HepG2 (cell line): ENCODE measurements around the gene EVA1A. TPM values are rescaled to one million over a fixed set of nuclear protein-coding genes. Genes with fewer than 3 reads are reported as not detected.
A peak's percentile ranks its signal among the peaks of the same experiment; 100 is the strongest.

Experiments
- ATAC-seq: fragments of 200-7000 bp; cut with Tn5 transposase; 3 replicates; pipeline ENCODE4 v1.9.1; 2020; ENCODE audit warnings: mild to moderate bottlenecking, moderate library complexity
- BruUV-seq: library from RNA; stranded (reverse); fragments of 400-500 nt; replicated peaks from 2 replicates; lab custom pipeline; 2021; lab: Mats Ljungman, UMichigan
- CTCF ChIA-PET: fragments of 300-600 bp; formaldehyde crosslinking; extraction: SDS; loops from one replicate; lab custom pipeline; 2021; ENCODE audit warnings: low total read pairs, inconsistent platforms, low intra/inter-chr PET ratio; lab: Yijun Ruan, JAX
- POLR2A ChIA-PET: fragments of 350-600 bp; sonication (Branson Sonifier 250); formaldehyde crosslinking; loops from one replicate; lab custom pipeline; 2020; ENCODE audit warnings: antibody characterized with exemption, inconsistent platforms; lab: Yijun Ruan, JAX
- DNase-seq: peaks from one replicate; pipeline ENCODE4 v3.0.0-alpha.2; 2015; ENCODE audit warnings: low spot score
- FAIRE-seq: peaks from 3 replicates; lab custom pipeline; 2011; peaks lifted over from hg19 to GRCh38; lab: Jason Lieb, UNC
- H2AFZ ChIP-seq: one replicate; pipeline ENCODE4 v1.6.1; 2011; ENCODE audit warnings: low read length, inconsistent platforms
- H3K27ac ChIP-seq: fragments of 300-600 bp; 3 replicates; pipeline ENCODE4 v1.8.0; 2011; ENCODE audit warnings: mixed run types, mild to moderate bottlenecking, mixed read lengths, low read length, inconsistent platforms; ENCODE audit not compliant: insufficient read depth; ENCODE audit errors: extremely low read length
- H3K27me3 ChIP-seq, 2 experiments: fragments of 200-600 bp in 1 of 2; 2 replicates in 1 of 2; 3 replicates in 1 of 2; pipeline versions ENCODE4 v1.6.0 to v1.8.0; 2011; ENCODE audit warnings: low read length in 2 of 2, mild to moderate bottlenecking in 2 of 2, moderate library complexity in 2 of 2, inconsistent platforms in 1 of 2; ENCODE audit not compliant: insufficient read depth in 2 of 2, control insufficient read depth in 1 of 2
- H3K36me3 ChIP-seq, 2 experiments: fragments of 200-600 bp in 1 of 2; replicated peaks in 1 of 2; 2 replicates in 1 of 2; 3 replicates in 1 of 2; pipeline versions ENCODE4 v1.5.1 to v1.8.0; 2011; ENCODE audit warnings: low read length in 2 of 2, inconsistent platforms in 1 of 2; ENCODE audit not compliant: insufficient read depth in 2 of 2, control insufficient read depth in 1 of 2
- H3K4me1 ChIP-seq: 2 replicates; pipeline ENCODE4 v1.5.1; 2012; ENCODE audit warnings: low read length, inconsistent platforms; ENCODE audit not compliant: insufficient read depth
- H3K4me2 ChIP-seq: 2 replicates; pipeline ENCODE4 v1.6.0; 2011; ENCODE audit warnings: low read depth, low read length, inconsistent platforms
- H3K4me3 ChIP-seq, 3 experiments: fragments of 200-600 bp in 1 of 3; sonication (generic), shearing (Covaris generic) in 1 of 3; replicated peaks in 1 of 3; 2 replicates each; pipeline ENCODE4 v1.5.1; 2011 to 2016; ENCODE audit warnings: low read length in 3 of 3, inconsistent platforms in 2 of 3, low read depth in 2 of 3, mild to moderate bottlenecking in 2 of 3, control low read depth in 1 of 3, mixed read lengths in 1 of 3; ENCODE audit not compliant: insufficient read depth in 1 of 3
- H3K79me2 ChIP-seq: one replicate; pipeline ENCODE4 v1.6.1; 2011; ENCODE audit warnings: low read length, inconsistent platforms; ENCODE audit not compliant: insufficient read depth
- H3K9ac ChIP-seq: 2 replicates; pipeline ENCODE4 v1.6.0; 2011; ENCODE audit warnings: mild to moderate bottlenecking, low read depth, low read length, inconsistent platforms; ENCODE audit not compliant: insufficient read depth
- H3K9me3 ChIP-seq: 2 replicates; pipeline ENCODE4 v1.5.1; 2012; ENCODE audit warnings: mild to moderate bottlenecking, low read length
- H4K20me1 ChIP-seq: 2 replicates; pipeline ENCODE4 v1.6.0; 2011; ENCODE audit warnings: inconsistent platforms, mild to moderate bottlenecking, low read length, moderate library complexity; ENCODE audit not compliant: insufficient read depth
- ATRX ChIP-seq: sonication (generic); formaldehyde crosslinking; IDR thresholded peaks from 2 replicates; pipeline ENCODE4 v1.4.0; 2020; ENCODE audit warnings: missing genetic modification reagents, borderline replicate concordance
- CSRNP2 ChIP-seq: sonication (generic); formaldehyde crosslinking; conservative IDR thresholded peaks from 2 replicates; pipeline ENCODE4 v1.8.0; 2022; ENCODE audit warnings: low read depth, missing genetic modification reagents
- ETS1 ChIP-seq: sonication (generic); formaldehyde crosslinking; IDR thresholded peaks from 2 replicates; pipeline ENCODE4 v1.4.0; 2020; ENCODE audit warnings: missing genetic modification reagents
- MAZ ChIP-seq, 2 experiments: sonication (generic) in 1 of 2; formaldehyde crosslinking in 1 of 2; IDR thresholded peaks; 2 replicates each; pipeline versions ENCODE4 v1.5.0 to v1.6.1; 2012 to 2020; ENCODE audit warnings: low read depth in 2 of 2, mild to moderate bottlenecking in 2 of 2, borderline replicate concordance in 1 of 2, improper control_type of control experiment in 1 of 2, low read length in 1 of 2, missing genetic modification reagents in 1 of 2, moderate library complexity in 1 of 2
- PPARG ChIP-seq: conservative IDR thresholded peaks from 2 replicates; pipeline ENCODE4 v1.6.1; 2016; ENCODE audit warnings: missing biosample characterization, missing genetic modification reagents
- SIX1 ChIP-seq: sonication (generic); formaldehyde crosslinking; IDR thresholded peaks from 2 replicates; pipeline ENCODE4 v1.4.0; 2020; ENCODE audit warnings: missing genetic modification reagents, borderline replicate concordance
- ZNF543 ChIP-seq: sonication (generic); formaldehyde crosslinking; IDR thresholded peaks from 2 replicates; pipeline ENCODE4 v1.4.0; 2020; ENCODE audit warnings: mild to moderate bottlenecking, missing genetic modification reagents
- ZNF687 ChIP-seq: sonication (generic); formaldehyde crosslinking; IDR thresholded peaks from 2 replicates; pipeline ENCODE4 v1.5.1; 2020; ENCODE audit warnings: mild to moderate bottlenecking, missing genetic modification reagents, moderate library complexity
- WGBS: methylation state at CpG from one replicate; pipeline ENCODE4 v1.1.6; 2017; ENCODE audit warnings: low lambda C conversion rate; 5-methylcytosine and 5-hydroxymethylcytosine counted together
- in situ Hi-C: cut with HindIII; loops from 2 replicates; pipeline ENCODE4 v1.10.0; 2017; ENCODE audit warnings: low pct_unique_long_range_greater_than_20kb; ENCODE audit not compliant: extremely low pct_ligation_motif_present
- intact Hi-C: fragments of 100-400 bp; cut with micrococcal nuclease; formaldehyde crosslinking; loops from one replicate; pipeline ENCODE4 v1.10.0; 2022; ENCODE audit not compliant: unreplicated experiment
- polyA plus RNA-seq, 8 experiments: library from polyadenylated mRNA; depleted of rRNA in 3 of 8; stranded (reverse) in 7 of 8; unstranded in 1 of 8; fragments of >200 nt; fragmentation: Illumina TruSeq in 4 of 8; extraction: Trizol in 4 of 8; gene quantifications; 2 replicates each; pipeline versions ENCODE4 v1.2.1 to v1.2.3, GENCODE V29; 2011 to 2016; ENCODE audit warnings: low read depth in 4 of 8, missing spikeins in 1 of 8, mixed read lengths in 1 of 8; ENCODE audit not compliant: insufficient read depth in 1 of 8
- total RNA-seq, 5 experiments: library from RNA; depleted of rRNA; stranded (reverse); fragments of >200 nt; fragmentation: Illumina TruSeq; extraction: Trizol; gene quantifications; 2 replicates each; pipeline ENCODE4 v1.2.3, GENCODE V29; 2016; ENCODE audit warnings: low read depth in 1 of 5
- TF ChIP-seq, protein P1 (sequence below): sonication (generic); formaldehyde crosslinking; IDR thresholded peaks from 2 replicates; pipeline ENCODE4 v1.8.0; 2022; ENCODE audit warnings: mild to moderate bottlenecking, missing genetic modification reagents
- TF ChIP-seq, protein P2 (sequence below): sonication (generic); formaldehyde crosslinking; IDR thresholded peaks from 2 replicates; pipeline ENCODE4 v1.4.0; 2020; ENCODE audit warnings: missing genetic modification reagents

EVA1A gene
- total and polyA plus RNA-seq, 2 of the 13 experiments (the other 11 are each of a cell fraction or from before 2014, with no cell fraction given), result 57.5 to 57.8 TPM

GRCh38 chr2:75517547-75518230 is 43.0 kb downstream of the EVA1A start:
- DNase-seq, result no peak
- no peak overlapping the region for H2AFZ ChIP-seq
- peaks cover 74% of the 10 kb centered on the region for H3K79me2 ChIP-seq
- CTCF ChIA-PET, result no interaction called here
- peak overlapping the region; percentile 92 for H3K27ac ChIP-seq
- ATAC-seq, result no peak
- H3K27me3 ChIP-seq, result no peaks in the 10 kb centered on the region
- H3K9ac ChIP-seq, result peak overlapping the region; percentile 66
- no TSS peak for BruUV-seq
- H3K4me3 ChIP-seq, result no peak overlapping the region; a peak in 1 of 6 replicates
- intact Hi-C loops (no loop called here), in situ Hi-C loops (loop anchor here (5.0 kb wide), 1 partner anchor 55 kb away; no protein-coding TSS in a partner anchor)
- H3K4me1 ChIP-seq, result peaks cover 86% of the 10 kb centered on the region
- no peaks in the 10 kb centered on the region for H4K20me1 ChIP-seq
- peaks cover 14% of the 10 kb centered on the region for H3K9me3 ChIP-seq
- 96% methylated on average over 6 of the region's 6 CpGs for WGBS
- POLR2A ChIA-PET, result interaction anchor here (1.1 to 7.3 kb wide), 11 partner anchors 8 to 53 kb away, joined by 3 to 58 read pairs (median 7); partner anchors contain the start of gene EVA1A
- FAIRE-seq, result no peak
- peaks cover 31 to 67% of the 10 kb centered on the region in 2 experiments for H3K36me3 ChIP-seq
- peak overlapping the region; percentile 33; the same call in 1 of the 2 replicates for H3K4me2 ChIP-seq
- TF ChIP-seq SIX1 (CRISPR knock-in tag), result no peak
- no peak for TF ChIP-seq CSRNP2
- TF ChIP-seq ZNF543, result 0 out of 2 replicates have a peak, but pooled peaks have one; percentile 40
- no peak for TF ChIP-seq ETS1 (CRISPR knock-in tag)
- 0 out of 2 replicates have a peak, but pooled peaks have one; percentile 2 for TF ChIP-seq PPARG
- no peak for TF ChIP-seq MAZ (IDR thresholded peaks at IDR 0.05; ENCODE audit: borderline replicate concordance, low read depth, low read length)
- peak; percentile 54; the same call in 1 of the 2 replicates for TF ChIP-seq MAZ (CRISPR knock-in tag; IDR thresholded peaks at IDR 0.05; ENCODE audit: low read depth)
- TF ChIP-seq, protein P1, sequence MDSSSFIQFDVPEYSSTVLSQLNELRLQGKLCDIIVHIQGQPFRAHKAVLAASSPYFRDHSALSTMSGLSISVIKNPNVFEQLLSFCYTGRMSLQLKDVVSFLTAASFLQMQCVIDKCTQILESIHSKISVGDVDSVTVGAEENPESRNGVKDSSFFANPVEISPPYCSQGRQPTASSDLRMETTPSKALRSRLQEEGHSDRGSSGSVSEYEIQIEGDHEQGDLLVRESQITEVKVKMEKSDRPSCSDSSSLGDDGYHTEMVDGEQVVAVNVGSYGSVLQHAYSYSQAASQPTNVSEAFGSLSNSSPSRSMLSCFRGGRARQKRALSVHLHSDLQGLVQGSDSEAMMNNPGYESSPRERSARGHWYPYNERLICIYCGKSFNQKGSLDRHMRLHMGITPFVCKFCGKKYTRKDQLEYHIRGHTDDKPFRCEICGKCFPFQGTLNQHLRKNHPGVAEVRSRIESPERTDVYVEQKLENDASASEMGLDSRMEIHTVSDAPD (CRISPR knock-in tag), result no peak
- no peak for TF ChIP-seq ATRX (CRISPR knock-in tag)
- TF ChIP-seq, protein P2, sequence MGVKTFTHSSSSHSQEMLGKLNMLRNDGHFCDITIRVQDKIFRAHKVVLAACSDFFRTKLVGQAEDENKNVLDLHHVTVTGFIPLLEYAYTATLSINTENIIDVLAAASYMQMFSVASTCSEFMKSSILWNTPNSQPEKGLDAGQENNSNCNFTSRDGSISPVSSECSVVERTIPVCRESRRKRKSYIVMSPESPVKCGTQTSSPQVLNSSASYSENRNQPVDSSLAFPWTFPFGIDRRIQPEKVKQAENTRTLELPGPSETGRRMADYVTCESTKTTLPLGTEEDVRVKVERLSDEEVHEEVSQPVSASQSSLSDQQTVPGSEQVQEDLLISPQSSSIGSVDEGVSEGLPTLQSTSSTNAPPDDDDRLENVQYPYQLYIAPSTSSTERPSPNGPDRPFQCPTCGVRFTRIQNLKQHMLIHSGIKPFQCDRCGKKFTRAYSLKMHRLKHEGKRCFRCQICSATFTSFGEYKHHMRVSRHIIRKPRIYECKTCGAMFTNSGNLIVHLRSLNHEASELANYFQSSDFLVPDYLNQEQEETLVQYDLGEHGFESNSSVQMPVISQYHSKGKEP (CRISPR knock-in tag), result no peak
- peak; percentile 82 for TF ChIP-seq ZNF687 (CRISPR knock-in tag)
